Measurements from ENCODE around the gene IRAK4. TPM values are rescaled to one million over a fixed set of nuclear protein-coding genes. Genes with fewer than 3 reads are reported as not detected.

Gene IRAK4
- total RNA-seq, result 10 to 100 TPM; 30.8 to 33.6 TPM

DNA sequence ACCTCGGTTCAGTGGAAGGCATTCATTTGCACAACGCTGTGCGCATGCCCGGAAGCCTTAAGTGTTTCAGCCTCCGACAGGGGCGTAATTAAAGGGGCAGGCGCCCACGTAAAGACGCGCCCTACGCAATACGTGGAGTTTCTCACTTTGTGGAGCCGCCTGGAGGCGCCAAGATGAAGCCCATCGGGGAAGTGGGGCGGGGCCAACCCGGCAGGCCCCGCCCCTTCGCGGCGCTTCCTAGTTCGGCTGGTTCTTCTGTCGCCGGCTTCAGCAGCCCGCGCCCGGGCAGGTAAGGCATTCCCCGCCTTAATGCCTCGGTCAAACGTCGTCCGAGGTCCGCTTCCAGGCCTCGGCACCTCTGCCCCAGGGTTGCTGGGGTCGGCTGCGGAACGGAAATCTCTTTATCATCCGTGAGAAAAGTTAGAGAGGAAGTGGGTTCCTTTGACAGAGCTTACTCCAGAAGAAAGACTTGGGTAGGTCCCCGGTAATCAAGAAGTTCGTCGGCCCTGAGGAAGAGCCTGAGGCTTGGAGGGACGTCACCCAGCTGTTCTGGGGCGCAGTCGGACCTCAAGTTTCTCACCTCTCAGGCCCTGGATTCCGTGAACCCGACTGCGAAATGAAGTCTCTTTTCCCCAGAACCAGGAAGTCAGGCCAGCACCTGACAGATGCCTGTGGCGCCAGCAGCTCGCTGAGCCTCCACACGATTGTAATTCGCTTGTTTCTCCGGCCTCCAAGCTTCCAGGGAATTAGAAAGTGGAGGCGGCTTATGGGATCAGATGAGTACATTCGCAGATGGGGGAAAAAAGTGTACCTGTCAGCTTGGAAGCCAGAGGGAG, at the start of gene IRAK4, which contains the start of gene PUS7L:
Gene IRAK4, plus strand, starts transcription at position 224 of the 836 bp plus-strand sequence. CDS start 9,161 bp downstream, outside the sequence.
Gene PUS7L, minus strand, starts transcription at position 63 of the 836 bp plus-strand sequence. CDS start 3,545 bp downstream, outside the sequence.
- Mint-ChIP-seq H3K27ac (peak within 1 kb of the TSS; percentile 98), H3K9me3 (no peaks in the 10 kb centered on the region), H3K36me3 (peaks cover 19% of the 10 kb centered on the region), H3K27me3 (no peaks in the 10 kb centered on the region), H3K4me3 (peak within 1 kb of the TSS; percentile 94), H3K4me1 (ENCODE audit: low read depth) (peaks cover 61% of the 10 kb centered on the region)
- intact Hi-C loops (cut with micrococcal nuclease), result loop anchor here (1.0 kb wide), 4 partner anchors 29 to 123 kb away; partner anchors contain the start of gene TMEM117
- ChIA-PET CTCF (interaction anchor here (0.7 to 2.6 kb wide), 13 partner anchors 9 to 1349 kb away, joined by 3 to 21 read pairs (median 5); partner anchors contain the start of genes TMEM117 and TWF1), POLR2A (interaction anchor here (0.8 to 2.6 kb wide), 7 partner anchors 31 to 124 kb away, joined by 3 to 32 read pairs (median 3); partner anchors contain the start of genes TMEM117 and TWF1)
- peak; percentile 97 for DNase-seq

DNA sequence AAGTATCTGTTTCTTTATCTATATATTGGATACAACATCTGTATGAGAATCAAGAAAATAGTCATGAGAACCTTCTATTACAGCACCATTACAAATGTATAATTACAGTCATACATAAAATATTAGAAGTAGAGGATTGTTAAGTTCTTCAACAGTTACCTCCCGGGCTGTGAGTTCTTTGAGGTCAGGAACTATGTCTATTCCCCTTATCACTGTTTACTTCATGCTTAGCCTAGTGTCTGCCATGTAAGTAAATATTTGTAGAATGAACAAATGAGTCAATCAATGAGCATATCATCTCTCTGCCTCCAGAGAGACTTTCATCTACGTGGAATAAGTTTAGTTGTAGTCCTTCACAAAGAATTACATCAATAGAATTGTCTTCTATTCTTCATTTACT, 47.4 kb upstream of the IRAK4 start:
- ChIA-PET CTCF (no interaction called here), POLR2A (no interaction called here)
- no peak for DNase-seq
- Mint-ChIP-seq H3K27ac (no peak overlapping the region), H3K36me3 (no peaks in the 10 kb centered on the region), H3K27me3 (peaks cover 26% of the 10 kb centered on the region), H3K9me3 (no peaks in the 10 kb centered on the region), H3K4me3 (no peak overlapping the region), H3K4me1 (ENCODE audit: low read depth) (no peaks in the 10 kb centered on the region)
- intact Hi-C loops (cut with micrococcal nuclease), result no loop called here

DNA sequence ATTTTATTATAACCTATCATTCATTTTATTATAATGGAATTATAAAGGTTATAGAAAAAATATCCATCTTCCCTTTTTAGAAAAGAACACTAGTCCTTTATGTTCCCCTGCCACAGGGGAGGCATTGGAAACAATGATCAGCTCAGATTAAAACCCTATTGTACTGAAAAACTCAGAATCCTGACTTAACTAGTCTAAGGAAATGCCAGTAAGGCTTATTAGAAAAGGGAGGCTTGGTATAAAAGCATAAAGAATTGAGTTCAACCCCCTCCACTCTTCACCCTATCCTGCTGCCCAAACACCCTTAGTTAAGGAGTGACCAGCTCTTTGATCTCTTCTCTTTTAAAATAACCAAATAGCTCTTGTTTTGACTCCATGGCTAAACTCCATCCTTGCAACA, 36.1 kb upstream of the IRAK4 start:
- Mint-ChIP-seq H3K9me3 (no peaks in the 10 kb centered on the region), H3K4me1 (ENCODE audit: low read depth) (no peaks in the 10 kb centered on the region), H3K4me3 (no peak overlapping the region), H3K36me3 (peaks cover 5% of the 10 kb centered on the region), H3K27me3 (no peaks in the 10 kb centered on the region), H3K27ac (no peak overlapping the region)
- ChIA-PET CTCF (no interaction called here), POLR2A (no interaction called here)
- intact Hi-C loops (cut with micrococcal nuclease), result loop anchor here (10.0 kb wide), 1 partner anchor 278 kb away; no protein-coding TSS in a partner anchor
- no peak for DNase-seq

DNA sequence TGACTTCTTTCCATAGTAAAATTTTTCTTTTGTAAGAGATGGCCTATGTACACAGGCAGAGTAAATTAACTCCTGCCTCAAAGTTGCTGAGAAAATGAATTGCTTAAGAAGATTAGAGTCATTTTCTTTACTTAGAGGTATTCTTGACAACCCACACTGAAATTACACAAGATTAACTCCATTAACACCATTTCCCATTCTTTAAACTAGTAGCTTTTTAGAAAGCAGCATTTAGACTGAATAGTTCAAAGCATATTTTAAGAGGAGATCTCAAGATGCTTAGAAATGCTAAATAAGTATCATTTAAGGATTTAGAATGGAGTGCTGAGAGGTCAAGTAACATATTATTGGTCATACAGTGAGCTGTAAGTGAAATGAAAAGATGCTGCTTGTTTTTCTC, 35.6 kb upstream of the IRAK4 start:
- H3K36me3 Mint-ChIP-seq, result peaks cover 5% of the 10 kb centered on the region
- H3K9me3 Mint-ChIP-seq, result no peaks in the 10 kb centered on the region
- H3K4me1 Mint-ChIP-seq (ENCODE audit: low read depth), result no peaks in the 10 kb centered on the region
- intact Hi-C loops (cut with micrococcal nuclease), result loop anchor here (10.0 kb wide), 1 partner anchor 278 kb away; no protein-coding TSS in a partner anchor
- ChIA-PET POLR2A (no interaction called here), CTCF (no interaction called here)
- H3K4me3 Mint-ChIP-seq, result no peak overlapping the region
- H3K27ac Mint-ChIP-seq, result no peak overlapping the region
- H3K27me3 Mint-ChIP-seq, result no peaks in the 10 kb centered on the region
- DNase-seq, result no peak

DNA sequence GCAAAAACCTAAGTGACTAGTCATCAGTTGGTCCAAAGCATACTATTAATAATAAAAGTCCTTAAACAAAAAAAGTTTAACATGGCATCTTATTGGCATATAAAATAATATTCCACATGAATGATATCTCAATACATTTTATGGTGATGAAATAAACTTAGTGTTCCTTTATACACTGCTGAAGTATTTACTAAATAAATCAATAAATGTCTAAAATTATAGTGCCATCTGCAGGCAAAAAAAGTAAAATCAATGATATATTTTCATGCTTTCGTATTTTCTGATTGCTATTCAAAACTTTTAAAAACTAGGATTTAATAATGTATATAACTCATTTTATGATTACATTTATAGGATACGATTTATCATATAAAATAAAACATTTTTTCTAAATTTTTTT, 30.6 kb upstream of the IRAK4 start:
- no peak for DNase-seq
- Mint-ChIP-seq H3K9me3 (no peaks in the 10 kb centered on the region), H3K4me1 (ENCODE audit: low read depth) (peaks cover 12% of the 10 kb centered on the region), H3K4me3 (no peak overlapping the region), H3K27me3 (no peaks in the 10 kb centered on the region), H3K27ac (no peak overlapping the region), H3K36me3 (peaks cover 12% of the 10 kb centered on the region)
- ChIA-PET POLR2A (no interaction called here), CTCF (no interaction called here)
- intact Hi-C loops (cut with micrococcal nuclease), result loop anchor here (10.0 kb wide), 1 partner anchor 283 kb away; no protein-coding TSS in a partner anchor

DNA sequence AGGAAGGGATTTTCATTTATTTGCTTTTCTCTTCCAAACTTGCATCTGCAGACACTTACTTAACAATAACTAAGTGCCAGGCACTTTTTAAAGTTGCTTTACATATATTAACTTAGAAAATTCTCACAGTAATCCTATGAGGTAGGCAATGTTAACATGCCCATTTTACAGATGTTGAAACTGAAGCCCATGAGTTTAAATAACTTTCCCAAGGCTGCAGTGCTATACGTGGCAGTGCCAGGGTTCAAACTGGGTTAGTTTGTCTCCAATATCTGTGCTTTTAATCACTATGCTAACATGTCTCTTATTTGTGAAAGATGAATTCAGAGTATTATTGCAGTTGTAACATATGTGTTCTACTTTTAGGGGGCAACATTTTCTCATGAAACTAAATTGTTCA, 30.1 kb upstream of the IRAK4 start:
- Mint-ChIP-seq H3K36me3 (peaks cover 12% of the 10 kb centered on the region), H3K4me3 (no peak overlapping the region), H3K27me3 (no peaks in the 10 kb centered on the region), H3K4me1 (ENCODE audit: low read depth) (peaks cover 12% of the 10 kb centered on the region), H3K9me3 (no peaks in the 10 kb centered on the region), H3K27ac (no peak overlapping the region)
- ChIA-PET POLR2A (no interaction called here), CTCF (no interaction called here)
- DNase-seq, result no peak
- intact Hi-C loops (cut with micrococcal nuclease), result loop anchor here (10.0 kb wide), 1 partner anchor 284 kb away; no protein-coding TSS in a partner anchor

DNA sequence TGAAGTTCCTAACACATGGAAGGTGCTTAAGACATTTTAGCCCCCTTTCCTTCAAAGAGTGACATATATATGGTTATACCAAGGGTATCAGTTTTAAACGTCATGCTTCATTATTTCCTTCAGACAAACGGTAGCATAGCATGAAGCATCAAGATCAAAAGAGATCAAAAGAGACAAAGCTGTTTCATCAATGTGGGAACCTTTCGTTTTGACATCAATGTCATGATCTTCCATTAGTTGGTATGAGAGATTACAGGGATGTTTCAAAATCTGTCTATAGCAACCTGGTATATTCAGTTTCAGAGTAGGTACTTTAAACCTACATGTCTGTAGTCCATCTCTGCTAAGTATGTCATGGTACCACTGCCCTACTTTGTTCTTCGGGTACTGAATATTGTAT, 28.5 kb upstream of the IRAK4 start:
- Mint-ChIP-seq H3K36me3 (peaks cover 12% of the 10 kb centered on the region), H3K27ac (no peak overlapping the region), H3K9me3 (no peaks in the 10 kb centered on the region), H3K4me1 (ENCODE audit: low read depth) (peaks cover 12% of the 10 kb centered on the region), H3K27me3 (no peaks in the 10 kb centered on the region), H3K4me3 (no peak overlapping the region)
- CTCF ChIA-PET, result interaction anchor here (1.4 kb wide), 1 partner anchor 29 kb away, joined by 4 read pairs; no protein-coding TSS in a partner anchor
- DNase-seq, result no peak
- intact Hi-C loops (cut with micrococcal nuclease), result loop anchor here (1.0 kb wide), 1 partner anchor 28 kb away; the partner anchor contains the start of genes IRAK4 and PUS7L
- POLR2A ChIA-PET, result no interaction called here

DNA sequence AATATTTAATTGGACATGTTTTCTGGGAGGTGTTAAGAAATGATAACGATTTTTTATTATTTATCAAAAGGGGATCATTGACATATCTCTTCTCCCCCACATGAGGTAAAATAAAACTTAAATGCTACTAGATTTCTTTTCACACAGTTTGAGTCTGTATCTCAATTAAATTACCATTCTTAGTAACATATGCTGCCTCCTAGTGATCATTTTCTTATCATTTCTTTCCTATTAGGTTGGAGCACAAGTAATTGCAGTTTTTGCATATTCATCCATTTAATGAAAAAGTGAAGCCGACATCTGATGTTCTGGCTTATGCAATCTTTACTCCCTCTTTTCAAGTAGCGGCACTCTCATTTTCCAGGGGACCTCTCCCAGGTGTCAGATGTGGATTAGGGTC, 25.1 kb upstream of the IRAK4 start:
- ChIA-PET POLR2A (no interaction called here), CTCF (no interaction called here)
- intact Hi-C loops (cut with micrococcal nuclease), result no loop called here
- Mint-ChIP-seq H3K36me3 (peaks cover 16% of the 10 kb centered on the region), H3K9me3 (no peaks in the 10 kb centered on the region), H3K27ac (no peak overlapping the region), H3K4me1 (ENCODE audit: low read depth) (peaks cover 12% of the 10 kb centered on the region), H3K27me3 (no peaks in the 10 kb centered on the region), H3K4me3 (no peak overlapping the region)
- no peak for DNase-seq

DNA sequence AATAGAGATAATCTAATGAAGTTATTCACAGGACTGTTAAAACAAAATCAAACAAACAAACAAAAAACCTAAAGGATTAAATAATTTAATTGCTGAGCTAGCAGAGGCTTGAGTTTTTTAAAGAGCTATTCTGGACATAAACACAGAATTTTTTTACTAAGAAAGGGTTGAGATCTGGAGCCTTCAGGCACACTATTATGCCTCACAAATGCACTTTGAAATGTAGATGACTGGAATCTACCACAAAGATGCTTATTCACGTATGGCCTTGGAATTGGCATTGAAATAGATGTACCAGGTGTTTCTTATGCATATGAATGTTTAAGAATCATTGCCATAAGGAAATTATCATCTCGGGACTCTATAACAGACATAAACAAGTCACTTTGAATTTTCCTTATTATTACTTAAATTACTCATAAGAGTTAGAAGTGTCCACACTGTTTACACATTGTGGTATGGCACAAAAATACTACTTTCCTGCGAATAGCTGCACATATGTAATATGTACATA, 21.8 kb upstream of the IRAK4 start:
- no peak overlapping the region for H3K27ac Mint-ChIP-seq
- H3K36me3 Mint-ChIP-seq, result peaks cover 17% of the 10 kb centered on the region
- ChIA-PET POLR2A (interaction anchor here (0.6 kb wide), 1 partner anchor 138 kb away, joined by 3 read pairs; no protein-coding TSS in a partner anchor), CTCF (no interaction called here)
- H3K27me3 Mint-ChIP-seq, result no peaks in the 10 kb centered on the region
- H3K4me3 Mint-ChIP-seq, result no peak overlapping the region
- intact Hi-C loops (cut with micrococcal nuclease), result no loop called here
- no peaks in the 10 kb centered on the region for H3K9me3 Mint-ChIP-seq
- no peaks in the 10 kb centered on the region for H3K4me1 Mint-ChIP-seq (ENCODE audit: low read depth)
- DNase-seq, result no peak

DNA sequence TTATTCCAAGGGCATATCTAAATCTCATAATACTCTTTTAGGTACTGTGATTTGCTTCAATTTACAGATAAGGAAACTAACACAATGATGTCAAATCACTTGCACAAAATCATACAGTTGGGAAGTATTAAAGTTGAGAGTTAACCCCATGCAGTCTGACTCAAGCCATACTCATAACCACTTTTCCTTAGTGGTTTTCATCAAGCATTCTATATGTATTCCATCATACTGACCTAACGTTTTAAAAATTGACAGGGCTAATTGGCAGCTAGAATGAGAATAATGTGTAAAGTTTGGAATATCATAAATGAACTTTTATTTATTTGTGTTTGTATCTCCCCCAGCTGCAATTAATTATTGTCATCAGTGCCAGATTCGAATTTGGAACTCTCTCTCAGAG, 21.1 kb upstream of the IRAK4 start:
- Mint-ChIP-seq H3K4me1 (ENCODE audit: low read depth) (no peaks in the 10 kb centered on the region), H3K27ac (no peak overlapping the region), H3K4me3 (no peak overlapping the region), H3K36me3 (peaks cover 20% of the 10 kb centered on the region), H3K27me3 (no peaks in the 10 kb centered on the region), H3K9me3 (no peaks in the 10 kb centered on the region)
- CTCF ChIA-PET, result no interaction called here
- no peak for DNase-seq
- intact Hi-C loops (cut with micrococcal nuclease), result no loop called here
- POLR2A ChIA-PET, result no interaction called here

DNA sequence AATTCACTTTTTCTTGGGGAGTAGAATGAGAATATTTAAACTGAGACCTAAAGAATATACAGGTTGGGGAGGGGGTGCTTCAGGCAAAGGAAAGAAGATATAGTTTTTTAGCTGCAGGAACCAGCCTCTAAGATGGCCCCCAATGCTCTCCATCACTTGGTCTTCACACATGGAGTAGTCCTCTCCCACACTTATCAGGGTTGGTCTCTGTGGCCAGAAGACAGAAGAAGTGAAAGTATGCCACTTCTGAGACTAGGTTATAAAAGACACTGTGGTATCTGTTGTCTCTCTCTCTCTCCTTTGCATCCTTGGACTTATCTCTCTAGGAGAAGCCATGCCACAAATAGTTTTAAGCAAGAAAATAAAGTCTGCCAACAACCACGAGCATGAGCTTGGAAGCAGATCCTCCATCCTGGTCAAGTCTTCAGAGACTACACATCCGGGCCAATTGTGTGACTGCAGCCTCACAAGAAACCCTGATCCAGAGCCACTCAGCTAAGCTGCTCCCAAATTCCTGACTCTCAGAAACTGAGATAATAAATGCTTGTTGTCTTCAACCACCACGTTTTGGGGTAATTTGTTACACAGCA, 18.1 kb upstream of the IRAK4 start:
- no peak for DNase-seq
- Mint-ChIP-seq H3K27ac (no peak overlapping the region), H3K4me1 (ENCODE audit: low read depth) (no peaks in the 10 kb centered on the region), H3K4me3 (no peak overlapping the region), H3K36me3 (peaks cover 36% of the 10 kb centered on the region), H3K9me3 (no peaks in the 10 kb centered on the region), H3K27me3 (no peaks in the 10 kb centered on the region)
- ChIA-PET POLR2A (no interaction called here), CTCF (no interaction called here)
- intact Hi-C loops (cut with micrococcal nuclease), result no loop called here

DNA sequence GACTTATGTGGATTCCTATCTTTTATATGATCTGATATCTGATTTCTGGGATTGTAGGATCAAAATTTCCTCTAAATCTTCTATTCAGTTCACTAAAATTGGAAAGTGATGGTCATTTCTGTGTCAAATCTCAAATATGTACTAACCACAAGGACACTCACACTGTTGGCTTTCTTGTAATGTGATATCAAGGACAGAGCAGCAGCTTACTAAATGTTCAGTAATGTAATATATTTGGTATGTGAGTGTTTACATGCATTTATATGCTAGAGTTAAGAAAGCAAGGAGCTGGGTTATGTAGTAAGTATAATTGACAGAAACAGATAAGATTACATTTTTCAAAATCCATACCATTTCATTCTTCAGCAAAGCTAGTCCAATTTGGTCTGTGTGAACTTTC, 16.6 kb upstream of the IRAK4 start:
- Mint-ChIP-seq H3K36me3 (peaks cover 34% of the 10 kb centered on the region), H3K4me3 (no peak overlapping the region), H3K4me1 (ENCODE audit: low read depth) (no peaks in the 10 kb centered on the region), H3K27me3 (no peaks in the 10 kb centered on the region), H3K27ac (no peak overlapping the region), H3K9me3 (no peaks in the 10 kb centered on the region)
- DNase-seq, result no peak
- POLR2A ChIA-PET, result no interaction called here
- CTCF ChIA-PET, result no interaction called here
- intact Hi-C loops (cut with micrococcal nuclease), result no loop called here

Data from activated CD4-positive, alpha-beta memory T cell treated with anti-CD3 and anti-CD28 coated beads for 36 hours (primary cell).